Stimulated activated CD8-positive, alpha-beta memory T cell treated with anti-CD3 and anti-CD28 coated beads, Interleukin-4, amount 100 ng/mL, for 48 hours (primary cell): ENCODE measurements around the gene MINDY4B.
"Not testable (repeated sequence)": the region's sequence is repeated elsewhere in the genome, so short reads cannot be mapped to it uniquely, and the experiment has no call there.

Source experiments
- DNase-seq: peaks from one replicate; pipeline ENCODE4 v3.0.0-alpha.2; 2020

Gene MINDY4B

GRCh38 chr3:150898046-150898754 is 7.0 kb downstream of the MINDY4B start:
- DNase-seq = no peak

- DNase-seq = no peak
Observed at GRCh38 chr3:150897592-150897991, 7.6 kb downstream of the MINDY4B start.

- DNase-seq = no peak
Observed at GRCh38 chr3:150890831-150891230, 14.4 kb downstream of the MINDY4B start.

GRCh38 chr3:150890295-150890694 is 14.9 kb downstream of the MINDY4B start:
- DNase-seq = no peak

GRCh38 chr3:150889106-150889505 is 16.1 kb downstream of the MINDY4B start:
- no peak for DNase-seq

GRCh38 chr3:150887031-150887430 is 18.2 kb downstream of the MINDY4B start:
- no peak for DNase-seq

GRCh38 chr3:150885535-150885934 is 19.7 kb downstream of the MINDY4B start:
- DNase-seq = no peak

- no peak for DNase-seq
Observed at GRCh38 chr3:150878996-150879575, 26.2 kb downstream of the MINDY4B start.

- DNase-seq = no peak
Observed at GRCh38 chr3:150878290-150878689, 26.9 kb downstream of the MINDY4B start.

GRCh38 chr3:150877303-150877702 is 27.9 kb downstream of the MINDY4B start:
- DNase-seq = no peak

- DNase-seq = no peak
Observed at GRCh38 chr3:150876611-150877265, 28.5 kb downstream of the MINDY4B start.

- no peak for DNase-seq
Observed at GRCh38 chr3:150875548-150875947, 29.7 kb downstream of the MINDY4B start.

GRCh38 chr3:150874666-150875219 is 30.5 kb downstream of the MINDY4B start:
- DNase-seq = no peak

GRCh38 chr3:150871192-150871591 is 34.0 kb downstream of the MINDY4B start:
- no peak for DNase-seq

- no peak for DNase-seq
Observed at GRCh38 chr3:150870406-150870805, 34.8 kb downstream of the MINDY4B start.

- no peak for DNase-seq
Observed at GRCh38 chr3:150868282-150868681, 37.0 kb downstream of the MINDY4B start.

GRCh38 chr3:150867434-150867833 is 37.8 kb downstream of the MINDY4B start:
- DNase-seq = no peak

- not testable (repeated sequence) for DNase-seq
Observed at GRCh38 chr3:150863921-150864320, 41.3 kb downstream of the MINDY4B start.

- DNase-seq = no peak
Observed at GRCh38 chr3:150861851-150862250, 43.4 kb downstream of the MINDY4B start.

GRCh38 chr3:150857936-150858335 is 47.3 kb downstream of the MINDY4B start:
- DNase-seq = not testable (repeated sequence)

GRCh38 chr3:150850191-150850590 is 55.0 kb downstream of the MINDY4B start:
- DNase-seq = no peak

- DNase-seq = no peak
Observed at GRCh38 chr3:150848864-150849263, 56.4 kb downstream of the MINDY4B start.

- DNase-seq = no peak
Observed at GRCh38 chr3:150847433-150847832, 57.8 kb downstream of the MINDY4B start.

GRCh38 chr3:150844484-150844883 is 60.8 kb downstream of the MINDY4B start:
- no peak for DNase-seq
